T-cell (primary cell): ENCODE data around the gene DHH. TPM values are rescaled to one million over a fixed set of nuclear protein-coding genes. Genes with fewer than 3 reads are reported as not detected.
"Not testable (repeated sequence)": the region's sequence is repeated elsewhere in the genome, so short reads cannot be mapped to it uniquely, and the experiment has no call there.

ENCODE experiments used
- ATAC-seq, 4 experiments: fragments of 200-7000 bp in 3 of 4; fragments of 150-1000 bp in 1 of 4; cut with Tn5 transposase; replicated peaks in 1 of 4; 1 replicate in 3 of 4; 2 replicates in 1 of 4; pipeline ENCODE4 v1.10.0; 2021; ENCODE audit warnings: moderate library complexity in 3 of 4, mild to moderate bottlenecking in 2 of 4, moderate number of reproducible peaks in 1 of 4
- CTCF ChIA-PET, 2 donors: fragments of 300-600 bp; sonication (Branson Sonifier 250); formaldehyde crosslinking; loops; one replicate each; lab custom pipeline; 2022; ENCODE audit warnings: antibody characterized with exemption in 2 of 2; lab: Charles Lee
- POLR2A ChIA-PET, 2 donors: fragments of 300-600 bp; sonication (Branson Sonifier 250); formaldehyde crosslinking; loops; one replicate each; lab custom pipeline; 2022; ENCODE audit warnings: antibody characterized with exemption in 2 of 2; lab: Charles Lee
- DNase-seq, 35 experiments: peaks; one replicate each; pipeline versions ENCODE4 v3.0.0 to v3.0.0-alpha.2; 2013 to 2023
- H3K27ac ChIP-seq: one replicate; pipeline ENCODE4 v1.5.1; 2013; ENCODE audit warnings: low read length
- H3K27me3 ChIP-seq, 2 experiments: replicated peaks in 1 of 2; 1 replicate in 1 of 2; 2 replicates in 1 of 2; pipeline versions ENCODE4 v1.6.1 to v1.7.0; 2013; ENCODE audit warnings: low read length in 1 of 2, mixed read lengths in 1 of 2; ENCODE audit not compliant: control insufficient read depth in 2 of 2, insufficient read depth in 2 of 2; ENCODE audit errors: extremely low read depth in 1 of 2
- H3K36me3 ChIP-seq, 2 donors: 1 replicate in 1 of 2; 2 replicates in 1 of 2; pipeline versions ENCODE4 v1.6.1 to v1.7.0; 2013; ENCODE audit warnings: low read length in 1 of 2; ENCODE audit not compliant: control insufficient read depth in 2 of 2, insufficient read depth in 1 of 2; ENCODE audit errors: extremely low read depth in 1 of 2
- H3K4me1 ChIP-seq, 2 experiments: 1 replicate in 1 of 2; 2 replicates in 1 of 2; pipeline versions ENCODE4 v1.6.1 to v1.7.0; 2013; ENCODE audit warnings: low read length in 2 of 2, mixed read lengths in 1 of 2; ENCODE audit not compliant: insufficient read depth in 2 of 2, control insufficient read depth in 1 of 2; ENCODE audit errors: extremely low read depth in 1 of 2
- H3K4me3 ChIP-seq, 2 donors: 1 replicate in 1 of 2; 2 replicates in 1 of 2; pipeline versions ENCODE4 v1.5.1 to v1.7.0; 2013; ENCODE audit warnings: mild to moderate bottlenecking in 2 of 2, low read length in 1 of 2, moderate library complexity in 1 of 2; ENCODE audit not compliant: control insufficient read depth in 1 of 2; ENCODE audit errors: extremely low read depth in 1 of 2
- H3K9me3 ChIP-seq: 2 replicates; pipeline ENCODE4 v1.7.0; 2013
- H3K27ac Mint-ChIP-seq, 2 donors: one replicate each; pipeline ENCODE4 v1.8.0; 2020 to 2021; ENCODE audit warnings: mild to moderate bottlenecking in 2 of 2, mixed read lengths in 2 of 2
- H3K27me3 Mint-ChIP-seq, 2 donors: one replicate each; pipeline ENCODE4 v1.8.0; 2021 to 2022; ENCODE audit warnings: mixed read lengths in 2 of 2
- H3K36me3 Mint-ChIP-seq: one replicate; pipeline ENCODE4 v1.8.0; 2021; ENCODE audit warnings: mixed read lengths
- H3K4me1 Mint-ChIP-seq, 3 donors: one replicate each; pipeline ENCODE4 v1.8.0; 2020 to 2022; ENCODE audit warnings: mixed read lengths in 3 of 3, mild to moderate bottlenecking in 1 of 3
- H3K4me3 Mint-ChIP-seq, 3 donors: one replicate each; pipeline ENCODE4 v1.8.0; 2020 to 2022; ENCODE audit warnings: mild to moderate bottlenecking in 3 of 3, mixed read lengths in 3 of 3, moderate library complexity in 3 of 3
- H3K9me3 Mint-ChIP-seq, 3 donors: one replicate each; pipeline ENCODE4 v1.8.0; 2020 to 2022; ENCODE audit warnings: mixed read lengths in 3 of 3
- WGBS: methylation state at CpG from one replicate; pipeline ENCODE4 v1.1.5; 2013; ENCODE audit warnings: missing lambda C conversion rate; ENCODE audit not compliant: insufficient coverage; 5-methylcytosine and 5-hydroxymethylcytosine counted together
- total RNA-seq, 35 experiments: library from RNA in 6 of 35; stranded (reverse) in 6 of 35; fragments of 120-200 nt in 1 of 35; gene quantifications; one replicate each; pipeline versions ENCODE4 v1.2.1 to v1.2.4 and lab custom pipeline; 2013 to 2026

DHH gene
- total RNA-seq, result under 1 TPM; 0.12 to 0.45 (median 0.38) TPM
- total RNA-seq (2013), result 0.31 TPM
- total RNA-seq (lab: John Stamatoyannopoulos, UW), result 0 to 0.68 (median 0.15) reads per million in 29 experiments

DNA sequence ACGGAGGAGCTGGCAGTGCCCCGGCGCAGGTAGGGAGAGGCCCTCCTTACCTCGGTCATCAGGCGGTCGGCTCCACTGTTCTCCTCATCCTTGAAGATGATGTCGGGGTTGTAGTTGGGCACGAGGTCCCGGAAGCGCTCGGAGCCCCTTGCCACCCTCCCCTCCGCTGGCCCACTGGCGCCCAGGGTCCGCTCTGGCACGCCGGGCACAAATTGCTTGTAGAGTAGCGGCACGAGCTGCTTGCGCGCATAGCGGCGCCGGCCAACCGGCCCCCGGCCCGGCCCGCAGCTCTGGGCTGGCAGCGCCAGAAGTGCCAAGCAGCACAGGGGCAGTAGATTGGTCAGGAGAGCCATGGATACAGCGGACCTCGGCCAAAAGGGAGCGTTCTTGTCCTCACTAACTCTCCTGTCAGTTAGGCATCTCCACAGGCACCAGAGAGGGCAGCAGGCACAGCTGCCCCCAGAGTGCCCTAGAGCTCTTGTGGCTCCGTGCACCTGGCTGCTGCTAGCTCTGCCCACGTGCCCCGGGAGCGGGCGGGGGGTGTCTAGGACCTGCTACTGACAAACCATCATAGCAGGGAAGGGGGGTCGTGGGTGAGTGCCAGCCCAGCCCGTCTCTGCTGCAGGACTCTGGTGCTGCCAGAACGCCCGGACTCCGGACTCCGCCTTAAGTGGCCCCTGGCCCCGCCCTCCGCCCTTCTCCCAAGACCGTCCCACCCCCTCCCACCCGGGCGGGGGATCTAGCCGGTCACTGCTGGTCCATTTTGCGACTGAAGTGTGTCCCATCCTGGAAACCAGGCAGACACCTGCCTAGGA, at the start of gene DHH:
DHH (minus strand) TSS at position 642 of the 815 bp plus-strand sequence; CDS start at position 353, 289 bp downstream.
- Histone ChIP-seq H3K9me3 (no peaks in the 10 kb centered on the region), H3K27me3 (peaks cover 6 to 57% of the 10 kb centered on the region in 2 experiments), H3K4me1 (peaks cover 8 to 45% of the 10 kb centered on the region in 2 experiments), H3K27ac (no peak within 1 kb of the TSS), H3K4me3 (peak within 1 kb of the TSS in 1 of 2 donors; percentile 11), H3K36me3 (peaks cover 7 to 22% of the 10 kb centered on the region in 2 donors)
- POLR2A ChIA-PET, result interaction anchor here (0.6 to 1.1 kb wide), 3 partner anchors 9 to 23 kb away, joined by 3 to 10 read pairs (median 3); no protein-coding TSS in a partner anchor
- DNase-seq, result peak in 1 of 35 experiments; percentile 13
- Mint-ChIP-seq H3K4me3 (peak within 1 kb of the TSS in 1 of 3 donors; percentile 40), H3K9me3 (no peaks in the 10 kb centered on the region), H3K36me3 (peaks cover 19% of the 10 kb centered on the region), H3K27ac (no peak within 1 kb of the TSS), H3K4me1 (peaks cover 29 to 51% (median 41%) of the 10 kb centered on the region in 3 donors), H3K27me3 (peaks cover 38 to 52% of the 10 kb centered on the region in 2 donors)
- peak in 2 of 4 experiments; percentile 12 to 13 for ATAC-seq
- CTCF ChIA-PET, result interaction anchor here (0.7 to 6.5 kb wide), 9 partner anchors 9 to 141 kb away, joined by 3 to 37 read pairs (median 3); partner anchors contain the start of gene LMBR1L (in 1 of the 2)
- 5% methylated on average over 41 of the region's 49 CpGs for WGBS

DNA sequence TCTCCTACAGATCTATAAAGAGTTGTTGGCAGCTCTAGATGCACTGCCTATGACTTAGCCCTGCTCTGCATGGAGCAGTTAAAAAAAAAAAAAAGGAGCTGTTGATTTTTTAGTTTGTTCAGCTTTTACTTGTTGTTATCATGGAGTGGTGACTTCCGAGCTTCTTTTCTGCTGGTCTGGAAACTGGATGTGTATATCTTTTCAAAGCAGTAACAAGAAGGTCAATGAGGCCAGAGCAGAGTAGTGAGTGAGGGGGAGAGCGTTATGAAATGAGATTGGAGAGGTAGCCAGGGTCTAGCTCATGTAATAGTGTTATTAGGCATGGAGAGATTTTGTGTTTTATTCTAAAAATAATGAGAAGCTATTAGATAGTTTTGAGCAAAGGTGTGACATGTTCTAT, 49.8 kb upstream of the DHH start:
- H3K36me3 ChIP-seq, result no peaks in the 10 kb centered on the region
- ChIA-PET POLR2A (interaction anchor here in 1 of 2 donors (0.6 kb wide), 1 partner anchor 30 kb away, joined by 9 read pairs; no protein-coding TSS in a partner anchor), CTCF (interaction anchor here (0.6 kb wide), 4 partner anchors 72 to 1513 kb away, joined by 3 to 4 read pairs (median 4); no protein-coding TSS in a partner anchor)
- no peaks in the 10 kb centered on the region for H3K9me3 Mint-ChIP-seq
- H3K4me3 ChIP-seq, result no peak overlapping the region
- no peaks in the 10 kb centered on the region for H3K9me3 ChIP-seq
- no peak overlapping the region for H3K27ac Mint-ChIP-seq
- H3K27ac ChIP-seq, result no peak overlapping the region
- no peaks in the 10 kb centered on the region for H3K27me3 Mint-ChIP-seq
- 82% methylated on average over 2 of the region's 2 CpGs for WGBS
- H3K4me1 ChIP-seq, result no peaks in the 10 kb centered on the region
- DNase-seq (no peak), ATAC-seq (no peak)
- H3K27me3 ChIP-seq, result no peaks in the 10 kb centered on the region
- H3K36me3 Mint-ChIP-seq, result peaks cover 5% of the 10 kb centered on the region
- H3K4me1 Mint-ChIP-seq, result peaks cover 0 to 6% (median 0%) of the 10 kb centered on the region in 3 donors
- no peak overlapping the region for H3K4me3 Mint-ChIP-seq

DNA sequence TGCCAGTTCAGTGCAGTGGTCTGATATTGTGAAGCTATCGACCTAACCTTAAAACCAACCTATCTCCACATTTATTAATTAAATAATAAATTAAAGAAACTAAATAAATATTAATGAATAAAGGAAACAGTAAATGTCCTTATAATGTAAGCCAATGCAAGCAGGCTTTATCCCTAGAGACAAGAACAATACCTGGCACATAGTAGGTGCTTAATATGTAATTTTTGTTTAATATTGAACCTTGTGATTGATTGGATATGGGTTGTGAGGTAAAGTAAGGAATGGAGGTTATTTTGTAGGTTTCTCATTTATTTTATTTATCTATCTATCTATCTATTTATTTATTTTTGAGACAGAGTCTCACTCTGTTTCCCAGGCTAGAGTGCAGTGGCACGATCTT, 44.4 kb upstream of the DHH start:
- H3K9me3 Mint-ChIP-seq, result no peaks in the 10 kb centered on the region
- H3K27ac Mint-ChIP-seq, result no peak overlapping the region
- CTCF ChIA-PET, result interaction anchor here (0.6 to 1.1 kb wide), 2 partner anchors 9 to 1022 kb away, joined by 3 read pairs; no protein-coding TSS in a partner anchor
- Histone ChIP-seq H3K4me1 (no peaks in the 10 kb centered on the region), H3K36me3 (no peaks in the 10 kb centered on the region), H3K27ac (no peak overlapping the region), H3K4me3 (no peak overlapping the region), H3K9me3 (no peaks in the 10 kb centered on the region), H3K27me3 (no peaks in the 10 kb centered on the region)
- H3K27me3 Mint-ChIP-seq, result no peaks in the 10 kb centered on the region
- POLR2A ChIA-PET, result interaction anchor here in 1 of 2 donors (0.7 kb wide), 1 partner anchor 364 kb away, joined by 3 read pairs; no protein-coding TSS in a partner anchor
- ATAC-seq (no peak), DNase-seq (no peak)
- H3K4me3 Mint-ChIP-seq, result no peak overlapping the region
- H3K36me3 Mint-ChIP-seq, result no peaks in the 10 kb centered on the region
- peaks cover 0 to under 1% (median 0%) of the 10 kb centered on the region in 3 donors for H3K4me1 Mint-ChIP-seq
- WGBS, result 100% methylated on average over 1 of the region's 2 CpGs

DNA sequence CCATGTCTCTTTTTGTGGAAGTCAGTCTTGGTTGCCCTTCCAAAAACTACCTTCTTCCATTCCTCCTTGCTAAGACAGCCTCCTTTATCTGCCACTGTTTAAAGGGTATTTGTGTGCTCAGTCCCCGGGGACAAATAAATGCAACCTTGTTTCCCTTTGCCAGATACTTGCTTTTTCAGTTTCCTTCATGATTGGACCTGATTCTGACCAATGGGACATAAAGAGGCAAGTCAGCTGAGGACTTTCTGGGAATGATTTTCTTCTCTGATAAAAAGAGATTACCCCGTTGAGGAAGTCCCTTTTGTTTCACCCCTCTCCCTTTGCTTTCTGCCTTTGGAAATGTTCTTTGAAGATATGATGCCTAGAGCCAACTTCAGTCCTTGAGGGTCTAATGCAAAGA, 44.0 kb upstream of the DHH start:
- H3K27me3 Mint-ChIP-seq, result no peaks in the 10 kb centered on the region
- Histone ChIP-seq H3K4me1 (no peaks in the 10 kb centered on the region), H3K27ac (no peak overlapping the region), H3K4me3 (no peak overlapping the region), H3K9me3 (no peaks in the 10 kb centered on the region), H3K36me3 (no peaks in the 10 kb centered on the region), H3K27me3 (no peaks in the 10 kb centered on the region)
- H3K27ac Mint-ChIP-seq, result no peak overlapping the region
- H3K9me3 Mint-ChIP-seq, result no peaks in the 10 kb centered on the region
- ChIA-PET POLR2A (interaction anchor here (0.5 to 0.7 kb wide), 2 partner anchors 192 to 365 kb away, joined by 3 to 8 read pairs; no protein-coding TSS in a partner anchor), CTCF (interaction anchor here (0.5 to 1.1 kb wide), 5 partner anchors 9 to 1153 kb away, joined by 3 to 11 read pairs (median 6); no protein-coding TSS in a partner anchor)
- peaks cover 2 to 4% (median 2%) of the 10 kb centered on the region in 3 donors for H3K4me1 Mint-ChIP-seq
- WGBS, result no CpG with 5 or more reads among the region's 2 CpGs
- no peak overlapping the region for H3K4me3 Mint-ChIP-seq
- DNase-seq, result no peak
- H3K36me3 Mint-ChIP-seq, result no peaks in the 10 kb centered on the region
- no peak for ATAC-seq

DNA sequence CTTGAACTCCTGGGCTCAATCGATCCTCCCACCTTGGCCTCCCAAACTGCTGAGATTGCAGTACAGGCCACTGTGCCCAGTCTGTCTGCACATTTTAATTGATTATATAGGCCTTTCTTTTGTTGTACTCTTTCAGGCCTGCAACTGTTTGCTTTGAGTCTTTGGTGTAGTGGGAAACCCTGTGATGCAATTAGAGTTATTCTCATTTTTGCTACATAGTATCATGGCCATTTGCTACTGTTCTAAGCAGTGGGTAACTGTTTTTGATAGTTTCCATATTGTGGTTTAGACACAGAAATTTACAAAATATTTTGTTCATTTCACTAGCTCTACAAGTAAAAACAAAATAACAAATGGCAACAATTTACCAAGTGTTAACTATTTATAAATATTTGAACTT, 42.9 kb upstream of the DHH start:
- no peak overlapping the region for H3K4me3 ChIP-seq
- H3K4me1 ChIP-seq, result no peaks in the 10 kb centered on the region
- no peaks in the 10 kb centered on the region for H3K27me3 Mint-ChIP-seq
- DNase-seq (no peak), ATAC-seq (no peak)
- no CpG with 5 or more reads among the region's 1 CpG for WGBS
- ChIA-PET POLR2A (no interaction called here), CTCF (interaction anchor here (0.6 kb wide), 2 partner anchors 23 to 192 kb away, joined by 3 to 4 read pairs; no protein-coding TSS in a partner anchor)
- no peaks in the 10 kb centered on the region for H3K36me3 Mint-ChIP-seq
- H3K27me3 ChIP-seq, result no peaks in the 10 kb centered on the region
- H3K9me3 Mint-ChIP-seq, result no peaks in the 10 kb centered on the region
- no peaks in the 10 kb centered on the region for H3K9me3 ChIP-seq
- H3K4me3 Mint-ChIP-seq, result no peak overlapping the region
- no peak overlapping the region for H3K27ac Mint-ChIP-seq
- no peak overlapping the region for H3K27ac ChIP-seq
- H3K36me3 ChIP-seq, result no peaks in the 10 kb centered on the region
- peaks cover 3 to 6% (median 6%) of the 10 kb centered on the region in 3 donors for H3K4me1 Mint-ChIP-seq

DNA sequence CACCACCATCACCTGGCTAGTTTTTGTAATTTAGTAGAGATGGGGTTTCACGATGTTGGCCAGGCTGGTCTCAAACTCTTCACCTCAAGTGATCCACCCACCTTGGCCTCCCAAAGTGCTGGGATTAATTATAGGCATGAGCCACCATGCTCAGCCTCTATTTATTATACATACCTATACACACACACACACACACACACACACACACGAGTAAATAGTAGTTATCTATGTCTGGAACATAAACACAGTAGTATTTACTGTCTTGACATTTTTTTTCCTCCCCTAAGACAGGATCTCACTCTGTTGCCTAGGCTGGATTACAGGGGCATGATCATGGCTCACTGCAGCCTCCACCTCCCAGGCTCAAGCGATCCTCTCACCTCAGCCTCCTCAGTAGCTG, 42.4 kb upstream of the DHH start:
- DNase-seq, H3K4me3 ChIP-seq, H3K27ac ChIP-seq, ATAC-seq, H3K9me3 ChIP-seq, H3K27ac Mint-ChIP-seq, H3K36me3 Mint-ChIP-seq, H3K27me3 Mint-ChIP-seq, H3K9me3 Mint-ChIP-seq, POLR2A ChIA-PET, H3K36me3 ChIP-seq, H3K4me3 Mint-ChIP-seq, H3K4me1 ChIP-seq, H3K27me3 ChIP-seq: not testable (repeated sequence)
- peaks cover 8 to 11% (median 11%) of the 10 kb centered on the region in 3 donors for H3K4me1 Mint-ChIP-seq
- no CpG with 5 or more reads among the region's 3 CpGs for WGBS
- CTCF ChIA-PET, result interaction anchor here in 1 of 2 donors (0.6 kb wide), 1 partner anchor 191 kb away, joined by 3 read pairs; no protein-coding TSS in a partner anchor
